Epidermal melanocyte (primary cell): ENCODE results near the gene SCN1A.
"Not testable (repeated sequence)": the region's sequence is repeated elsewhere in the genome, so short reads cannot be mapped to it uniquely, and the experiment has no call there.

ENCODE experiments used
- DNase-seq: peaks from one replicate; pipeline ENCODE4 v3.0.0; 2011; ENCODE audit warnings: low spot score; ENCODE audit not compliant: insufficient read length

SCN1A gene

GRCh38 chr2:166135849-166136258 is 8.0 kb upstream of the SCN1A start:
- no peak for DNase-seq

- DNase-seq, result no peak
Observed at GRCh38 chr2:166135152-166135848, 7.5 kb upstream of the SCN1A start.

DNA sequence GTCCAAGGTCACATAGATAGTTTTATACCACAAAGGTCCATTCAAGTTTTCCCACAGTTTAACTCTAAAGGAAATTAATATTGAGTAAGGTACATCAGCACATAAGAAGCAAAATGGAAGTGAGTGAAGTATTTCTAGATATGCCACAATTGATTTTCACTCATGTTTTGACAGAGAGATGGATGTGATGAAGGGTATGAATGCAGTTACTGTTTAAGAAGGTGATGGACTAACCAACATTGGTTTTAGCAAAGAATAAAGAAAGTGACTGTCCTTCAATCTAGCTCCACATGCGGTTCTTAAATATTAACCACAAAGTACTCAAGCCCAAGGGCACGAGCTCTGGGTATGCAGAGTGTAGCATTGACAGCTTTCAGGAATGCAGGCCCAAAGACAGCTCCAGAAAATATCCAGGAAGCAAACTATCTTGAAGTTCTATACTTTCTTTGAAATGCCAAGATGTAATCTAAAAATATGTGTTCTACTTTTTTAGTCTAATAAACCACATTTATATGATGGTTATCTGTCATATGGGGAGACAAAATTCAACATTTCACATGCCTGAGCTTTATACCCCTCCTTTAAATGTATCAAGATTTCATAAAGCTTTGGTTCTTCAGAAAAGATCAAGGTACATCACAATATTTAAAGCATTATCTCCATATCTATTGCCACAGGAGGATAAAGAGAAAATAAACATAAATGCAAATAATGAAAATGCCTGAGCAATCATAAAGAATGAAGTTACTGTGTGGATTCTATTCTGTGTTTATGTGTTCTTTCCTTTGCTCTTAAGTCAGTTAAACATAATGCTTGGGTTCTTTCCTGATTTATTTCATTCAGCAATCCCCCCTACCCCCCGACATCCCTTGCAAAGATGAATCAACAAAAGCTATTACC is 6.7 kb upstream of the SCN1A start:
- no peak for DNase-seq

GRCh38 chr2:166133653-166134052 is 5.8 kb upstream of the SCN1A start:
- no peak for DNase-seq

DNA sequence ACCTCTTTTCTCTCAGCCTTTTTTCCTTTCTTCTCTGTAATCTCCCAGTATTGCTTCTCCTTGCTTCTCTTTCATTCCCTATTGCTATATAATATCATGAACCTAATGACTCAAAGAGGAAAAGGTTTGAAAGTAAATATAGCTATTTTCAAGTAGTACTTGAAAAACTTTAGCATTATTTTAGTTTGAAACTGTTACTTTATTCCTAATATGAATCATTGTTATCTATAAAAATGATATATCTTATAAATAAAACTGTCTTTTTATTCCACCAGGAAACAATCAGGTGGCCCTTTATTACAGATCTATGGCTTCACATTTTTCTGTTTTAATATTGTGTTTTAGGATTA is 311 bp upstream of the SCN1A start:
- no peak for DNase-seq

- peak; percentile 26 for DNase-seq
Observed at GRCh38 chr2:166126007-166126639, 1.7 kb downstream of the SCN1A start.

- no peak for DNase-seq
Observed at GRCh38 chr2:166125557-166125956, 2.3 kb downstream of the SCN1A start.

DNA sequence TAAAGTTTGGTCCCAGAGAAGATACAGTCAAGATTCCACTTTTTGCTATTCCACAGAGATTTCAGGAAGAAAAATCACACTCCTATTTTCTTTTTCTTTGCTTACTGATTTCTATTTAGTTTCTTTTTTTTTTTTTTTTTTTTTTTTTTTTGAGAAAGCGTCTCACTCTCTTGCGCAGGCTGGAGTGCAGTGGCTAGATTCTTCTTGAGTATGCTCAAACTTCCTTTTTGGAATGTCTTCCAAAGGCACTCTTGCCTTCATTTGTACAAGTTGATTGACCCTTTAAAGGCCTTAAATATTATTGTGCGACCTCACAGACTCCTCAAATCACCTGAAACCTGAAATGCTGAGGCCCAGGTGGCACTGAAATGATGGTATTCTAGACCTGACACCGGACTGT is 9.6 kb downstream of the SCN1A start:
- no peak for DNase-seq

DNA sequence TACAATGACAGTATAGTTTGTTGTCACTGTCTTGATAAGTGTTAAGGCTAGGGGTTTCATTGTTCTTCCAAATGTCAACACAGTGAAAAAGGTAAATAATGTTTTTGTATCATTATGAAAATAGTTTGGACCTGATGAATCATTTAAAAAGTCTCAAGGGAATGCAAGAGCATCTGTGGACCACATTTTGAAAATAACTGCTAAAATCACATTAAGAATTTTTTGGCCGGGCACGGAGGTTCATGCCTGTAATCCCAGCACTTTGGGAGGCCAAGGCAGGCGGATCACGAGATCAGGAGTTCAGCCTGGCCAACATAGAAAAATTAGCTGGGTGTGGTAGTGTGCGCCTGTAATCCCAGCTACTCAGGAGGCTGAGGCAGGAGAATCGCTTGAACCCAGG is 10.3 kb downstream of the SCN1A start:
- no peak for DNase-seq

- no peak for DNase-seq
Observed at GRCh38 chr2:166115589-166115988, 12.2 kb downstream of the SCN1A start.

- DNase-seq, result no peak
Observed at GRCh38 chr2:166112193-166112605, 15.6 kb downstream of the SCN1A start.

DNA sequence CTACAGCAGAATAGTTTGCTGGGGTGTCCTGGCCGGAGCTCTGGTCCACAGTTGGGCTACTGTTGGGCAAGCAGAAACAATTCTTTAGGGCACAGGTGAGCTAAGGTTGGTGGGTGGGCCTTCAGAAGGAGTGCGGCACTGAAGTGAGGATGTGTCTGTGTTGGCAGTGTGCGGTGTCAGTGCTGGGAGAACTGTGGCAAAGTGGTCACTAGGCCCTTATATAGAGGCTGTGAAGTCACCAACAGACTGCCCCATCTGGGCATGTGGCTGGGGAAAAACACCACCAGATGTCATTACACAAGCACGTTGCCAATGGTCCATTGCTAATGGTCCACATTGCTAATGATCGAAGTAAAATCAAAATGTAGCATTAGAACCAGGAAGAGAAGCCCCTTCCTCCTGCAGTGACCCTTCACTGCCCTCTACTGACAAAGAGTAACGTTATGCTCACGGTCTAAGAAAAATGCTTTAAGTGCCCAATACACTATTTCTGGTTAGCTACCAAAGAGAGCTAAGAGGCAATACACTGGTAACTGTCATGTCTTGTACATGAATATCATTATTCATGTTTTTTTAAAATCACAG is 21.3 kb downstream of the SCN1A start:
- no peak for DNase-seq

GRCh38 chr2:166104773-166105172 is 23.0 kb downstream of the SCN1A start:
- DNase-seq, result no peak

- no peak for DNase-seq
Observed at GRCh38 chr2:166104084-166104483, 23.7 kb downstream of the SCN1A start.

DNA sequence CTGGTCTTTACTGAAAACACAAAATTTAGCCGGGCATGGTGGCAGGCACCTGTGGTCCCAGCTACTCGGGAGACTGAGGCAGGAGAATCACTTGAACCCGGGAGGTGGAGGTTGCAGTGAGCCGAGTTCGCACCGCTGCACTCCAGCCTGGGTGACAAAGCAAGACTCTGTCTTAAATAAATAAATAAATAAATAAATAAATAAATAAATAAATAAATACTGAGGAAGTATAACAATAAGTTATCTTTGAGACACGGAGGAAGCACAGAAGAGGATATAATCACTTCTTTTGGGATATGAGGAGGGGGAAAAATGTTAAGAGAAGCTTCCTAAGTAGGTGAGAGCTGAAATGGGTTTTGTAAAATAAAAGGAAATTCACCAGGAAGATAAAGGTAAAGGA is 24.5 kb downstream of the SCN1A start:
- not testable (repeated sequence) for DNase-seq

GRCh38 chr2:166094325-166094724 is 33.5 kb downstream of the SCN1A start:
- no peak for DNase-seq

DNA sequence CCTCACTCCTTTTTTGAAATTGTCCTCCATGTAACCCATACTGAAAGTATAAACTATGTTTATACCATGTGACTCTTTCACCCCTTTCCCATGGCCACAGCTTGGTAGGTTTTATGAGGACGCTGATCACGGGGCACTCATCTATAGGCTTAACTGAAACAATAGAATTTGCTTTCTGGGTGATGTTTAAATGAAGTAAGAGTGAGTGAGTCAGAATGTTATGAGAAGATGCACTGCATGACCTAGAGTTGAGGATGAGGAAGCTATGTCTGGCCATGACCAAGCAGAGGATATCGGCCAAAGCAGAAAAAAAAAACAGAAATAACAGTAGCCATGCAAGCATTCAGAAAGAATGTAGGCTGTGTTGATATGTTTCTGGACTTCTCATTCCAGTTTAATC is 34.9 kb downstream of the SCN1A start:
- DNase-seq, result no peak

- no peak for DNase-seq
Observed at GRCh38 chr2:166091439-166091838, 36.4 kb downstream of the SCN1A start.

GRCh38 chr2:166090908-166091307 is 36.9 kb downstream of the SCN1A start:
- no peak for DNase-seq

GRCh38 chr2:166090346-166090745 is 37.5 kb downstream of the SCN1A start:
- DNase-seq, result no peak

DNA sequence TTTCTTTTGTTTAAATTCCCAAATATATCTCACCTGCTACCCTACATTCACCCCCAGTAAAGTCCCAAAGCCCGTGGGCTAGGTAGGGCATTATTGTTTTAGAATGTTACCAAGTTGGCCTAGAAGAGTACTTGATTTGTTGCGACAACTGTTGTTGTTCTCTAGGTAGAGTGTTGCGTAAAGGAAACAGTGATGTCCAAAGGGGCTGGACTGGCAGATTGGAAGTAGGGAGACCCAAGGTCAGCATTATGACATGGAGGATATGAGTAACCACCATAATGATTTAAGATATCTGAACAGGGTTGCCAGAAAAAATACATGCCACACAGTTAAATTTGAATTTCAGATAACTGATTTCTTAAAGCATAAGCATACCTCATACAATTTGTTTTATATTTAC is 39.2 kb downstream of the SCN1A start:
- no peak for DNase-seq

DNA sequence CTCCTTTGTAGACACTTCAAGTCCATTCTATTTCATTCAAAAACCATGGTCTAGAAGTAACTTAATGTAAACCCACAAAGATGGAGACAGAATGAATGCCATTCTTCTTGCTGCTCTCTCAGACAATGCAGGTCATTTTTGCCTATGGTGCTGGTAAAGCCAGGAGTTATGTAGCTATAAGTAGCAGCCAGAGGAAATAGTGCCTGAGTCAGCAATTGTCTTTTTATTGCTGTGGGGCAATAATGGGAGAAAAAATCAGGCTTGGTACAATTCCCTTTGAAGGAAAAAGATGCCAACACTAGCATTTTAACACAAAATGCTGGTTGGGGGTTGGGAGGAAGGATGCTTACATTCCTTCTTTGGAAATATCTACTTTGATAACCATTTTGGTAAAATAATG is 43.5 kb downstream of the SCN1A start:
- no peak for DNase-seq
